Panc1 (cell line): ENCODE measurements around the gene KRT38. TPM values are rescaled to one million over a fixed set of nuclear protein-coding genes. Genes with fewer than 3 reads are reported as not detected.
"Not testable (repeated sequence)": the region's sequence is repeated elsewhere in the genome, so short reads cannot be mapped to it uniquely, and the experiment has no call there.

Experiments used
- ATAC-seq: fragments of 200-7000 bp; cut with Tn5 transposase; 2 replicates; pipeline ENCODE4 v1.9.1; 2020; ENCODE audit warnings: mild to moderate bottlenecking, moderate library complexity
- BruUV-seq: library from RNA; stranded (reverse); fragments of 400-500 nt; replicated peaks from 2 replicates; lab custom pipeline; 2021; lab: Mats Ljungman, UMichigan
- CTCF ChIA-PET: fragments of 300-600 bp; sonication (Branson Sonifier 250); formaldehyde crosslinking; loops from one replicate; lab custom pipeline; 2022; ENCODE audit warnings: antibody characterized with exemption; lab: Charles Lee
- POLR2A ChIA-PET: fragments of 300-600 bp; sonication (Branson Sonifier 250); formaldehyde crosslinking; loops from one replicate; lab custom pipeline; 2022; ENCODE audit warnings: antibody characterized with exemption; lab: Charles Lee
- DNase-seq: peaks from one replicate; pipeline ENCODE4 v3.0.0-alpha.2; 2010; ENCODE audit warnings: low read depth, low spot score
- H3K27ac ChIP-seq: 2 replicates; pipeline ENCODE4 v1.5.1; 2011; ENCODE audit warnings: mild to moderate bottlenecking, low read length, inconsistent platforms
- H3K27me3 ChIP-seq: fragments of 200-500 bp; sonication (Bioruptor generic); 2 replicates; pipeline ENCODE4 v1.6.0; 2014; ENCODE audit warnings: low read length, inconsistent platforms; ENCODE audit not compliant: control insufficient read depth, insufficient read depth
- H3K36me3 ChIP-seq: fragments of 200-500 bp; sonication (Bioruptor generic); 2 replicates; pipeline ENCODE4 v1.5.1; 2014; ENCODE audit warnings: inconsistent platforms, mild to moderate bottlenecking, low read length, moderate library complexity; ENCODE audit not compliant: control insufficient read depth, insufficient read depth
- H3K4me1 ChIP-seq: 2 replicates; pipeline ENCODE4 v1.5.1; 2011; ENCODE audit warnings: inconsistent platforms, mild to moderate bottlenecking, low read length, moderate library complexity; ENCODE audit not compliant: control insufficient read depth, insufficient read depth
- H3K4me3 ChIP-seq, 2 experiments: 2 replicates each; pipeline ENCODE4 v1.5.1; 2011 to 2012; ENCODE audit warnings: low read depth in 2 of 2, low read length in 2 of 2, mild to moderate bottlenecking in 2 of 2, inconsistent platforms in 1 of 2, moderate library complexity in 1 of 2
- H3K9me3 ChIP-seq: fragments of 200-500 bp; sonication (Bioruptor generic); 2 replicates; pipeline ENCODE4 v1.5.1; 2014; ENCODE audit warnings: low read depth, mild to moderate bottlenecking, inconsistent platforms, low read length, moderate library complexity; ENCODE audit not compliant: control insufficient read depth, insufficient read depth
- POLR2AphosphoS5 ChIP-seq: IDR thresholded peaks from 2 replicates; pipeline ENCODE4 v1.6.1; 2012; ENCODE audit warnings: mild to moderate bottlenecking, low read depth, low read length, moderate library complexity
- SIN3A ChIP-seq: IDR thresholded peaks from 2 replicates; pipeline ENCODE4 v1.6.1; 2012; ENCODE audit warnings: low read depth, mild to moderate bottlenecking, low read length, moderate library complexity, borderline replicate concordance; ENCODE audit not compliant: insufficient read depth
- TCF7L2 ChIP-seq: IDR thresholded peaks from 2 replicates; pipeline ENCODE4 v1.6.1; 2011; ENCODE audit warnings: mild to moderate bottlenecking, low read depth, low read length, inconsistent platforms
- in situ Hi-C: cut with HindIII; loops from 2 replicates; pipeline ENCODE4 v1.10.0; 2016; ENCODE audit warnings: low sequenced_read_pairs, low pct_unique_long_range_greater_than_20kb
- intact Hi-C: fragments of 100-400 bp; cut with micrococcal nuclease; formaldehyde crosslinking; loops from one replicate; pipeline ENCODE4 v1.10.0; 2022; ENCODE audit not compliant: unreplicated experiment
- total RNA-seq: library from RNA; stranded (reverse); gene quantifications from one replicate; pipeline ENCODE4 v1.2.1, GENCODE V29; 2021; ENCODE audit not compliant: unreplicated experiment
- TF ChIP-seq, protein P1 (sequence below), 2 experiments: IDR thresholded peaks; 2 replicates each; pipeline ENCODE4 v1.6.1; 2011 to 2012; ENCODE audit warnings: low read depth in 2 of 2, control low read depth in 1 of 2, low read length in 1 of 2, mild to moderate bottlenecking in 1 of 2, moderate library complexity in 1 of 2; ENCODE audit not compliant: insufficient read depth in 1 of 2
- TF ChIP-seq, protein P2 (sequence below): fragments of 450-650 bp; IDR thresholded peaks from 2 replicates; pipeline ENCODE4 v1.5.1; 2017; ENCODE audit warnings: mild to moderate bottlenecking

The KRT38 gene
- total RNA-seq, 1 experiment from 2014 or later: not detected

- ATAC-seq (peak; percentile 67; the same call in 1 of the 2 replicates), DNase-seq (no peak)
- Histone ChIP-seq H3K27ac (no peak overlapping the region), H3K36me3 (no peaks in the 10 kb centered on the region), H3K4me3 (no peak overlapping the region), H3K9me3 (no peaks in the 10 kb centered on the region), H3K27me3 (no peaks in the 10 kb centered on the region), H3K4me1 (peaks cover 3% of the 10 kb centered on the region; the same call in 1 of the 2 replicates)
- no TSS peak for BruUV-seq
- ChIA-PET POLR2A (no interaction called here), CTCF (no interaction called here)
- TF ChIP-seq, protein P1, sequence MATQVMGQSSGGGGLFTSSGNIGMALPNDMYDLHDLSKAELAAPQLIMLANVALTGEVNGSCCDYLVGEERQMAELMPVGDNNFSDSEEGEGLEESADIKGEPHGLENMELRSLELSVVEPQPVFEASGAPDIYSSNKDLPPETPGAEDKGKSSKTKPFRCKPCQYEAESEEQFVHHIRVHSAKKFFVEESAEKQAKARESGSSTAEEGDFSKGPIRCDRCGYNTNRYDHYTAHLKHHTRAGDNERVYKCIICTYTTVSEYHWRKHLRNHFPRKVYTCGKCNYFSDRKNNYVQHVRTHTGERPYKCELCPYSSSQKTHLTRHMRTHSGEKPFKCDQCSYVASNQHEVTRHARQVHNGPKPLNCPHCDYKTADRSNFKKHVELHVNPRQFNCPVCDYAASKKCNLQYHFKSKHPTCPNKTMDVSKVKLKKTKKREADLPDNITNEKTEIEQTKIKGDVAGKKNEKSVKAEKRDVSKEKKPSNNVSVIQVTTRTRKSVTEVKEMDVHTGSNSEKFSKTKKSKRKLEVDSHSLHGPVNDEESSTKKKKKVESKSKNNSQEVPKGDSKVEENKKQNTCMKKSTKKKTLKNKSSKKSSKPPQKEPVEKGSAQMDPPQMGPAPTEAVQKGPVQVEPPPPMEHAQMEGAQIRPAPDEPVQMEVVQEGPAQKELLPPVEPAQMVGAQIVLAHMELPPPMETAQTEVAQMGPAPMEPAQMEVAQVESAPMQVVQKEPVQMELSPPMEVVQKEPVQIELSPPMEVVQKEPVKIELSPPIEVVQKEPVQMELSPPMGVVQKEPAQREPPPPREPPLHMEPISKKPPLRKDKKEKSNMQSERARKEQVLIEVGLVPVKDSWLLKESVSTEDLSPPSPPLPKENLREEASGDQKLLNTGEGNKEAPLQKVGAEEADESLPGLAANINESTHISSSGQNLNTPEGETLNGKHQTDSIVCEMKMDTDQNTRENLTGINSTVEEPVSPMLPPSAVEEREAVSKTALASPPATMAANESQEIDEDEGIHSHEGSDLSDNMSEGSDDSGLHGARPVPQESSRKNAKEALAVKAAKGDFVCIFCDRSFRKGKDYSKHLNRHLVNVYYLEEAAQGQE (IDR thresholded peaks at IDR 0.05; ENCODE audit: insufficient read depth in 1 of 2, low read depth in 2 of 2, low read length in 1 of 2): no peak
- TF ChIP-seq TCF7L2 (no peak), POLR2AphosphoS5 (no peak), SIN3A (no peak)
- TF ChIP-seq, protein P2, sequence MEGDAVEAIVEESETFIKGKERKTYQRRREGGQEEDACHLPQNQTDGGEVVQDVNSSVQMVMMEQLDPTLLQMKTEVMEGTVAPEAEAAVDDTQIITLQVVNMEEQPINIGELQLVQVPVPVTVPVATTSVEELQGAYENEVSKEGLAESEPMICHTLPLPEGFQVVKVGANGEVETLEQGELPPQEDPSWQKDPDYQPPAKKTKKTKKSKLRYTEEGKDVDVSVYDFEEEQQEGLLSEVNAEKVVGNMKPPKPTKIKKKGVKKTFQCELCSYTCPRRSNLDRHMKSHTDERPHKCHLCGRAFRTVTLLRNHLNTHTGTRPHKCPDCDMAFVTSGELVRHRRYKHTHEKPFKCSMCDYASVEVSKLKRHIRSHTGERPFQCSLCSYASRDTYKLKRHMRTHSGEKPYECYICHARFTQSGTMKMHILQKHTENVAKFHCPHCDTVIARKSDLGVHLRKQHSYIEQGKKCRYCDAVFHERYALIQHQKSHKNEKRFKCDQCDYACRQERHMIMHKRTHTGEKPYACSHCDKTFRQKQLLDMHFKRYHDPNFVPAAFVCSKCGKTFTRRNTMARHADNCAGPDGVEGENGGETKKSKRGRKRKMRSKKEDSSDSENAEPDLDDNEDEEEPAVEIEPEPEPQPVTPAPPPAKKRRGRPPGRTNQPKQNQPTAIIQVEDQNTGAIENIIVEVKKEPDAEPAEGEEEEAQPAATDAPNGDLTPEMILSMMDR: no peak
- in situ Hi-C loops (no loop called here), intact Hi-C loops (no loop called here)
These were observed 12.0 kb downstream of the KRT38 start for GRCh38 chr17:41428591-41429291.

- no peaks in the 10 kb centered on the region for H3K36me3 ChIP-seq
- peaks cover 3% of the 10 kb centered on the region; the same call in 1 of the 2 replicates for H3K4me1 ChIP-seq
- H3K27ac ChIP-seq: no peak within 1 kb of the TSS
- H3K9me3 ChIP-seq: no peaks in the 10 kb centered on the region
- H3K4me3 ChIP-seq: no peak within 1 kb of the TSS
- DNase-seq (no peak), ATAC-seq (no peak)
- POLR2A ChIA-PET: no interaction called here
- intact Hi-C loops: no loop called here
- TF ChIP-seq, protein P2: no peak
- TF ChIP-seq TCF7L2: no peak
- TF ChIP-seq POLR2AphosphoS5: no peak
- TF ChIP-seq, protein P1 (IDR thresholded peaks at IDR 0.05; ENCODE audit: insufficient read depth in 1 of 2, low read depth in 2 of 2, low read length in 1 of 2): no peak
- TF ChIP-seq SIN3A: no peak
- in situ Hi-C loops: no loop called here
- H3K27me3 ChIP-seq: no peaks in the 10 kb centered on the region
- no TSS peak for BruUV-seq
- CTCF ChIA-PET: no interaction called here
These were observed 16.6 kb downstream of the KRT38 start, which contains the start of gene KRT37 for GRCh38 chr17:41424111-41424635. KRT37 (minus strand) TSS chr17:41424585; CDS start chr17:41424523, 62 bp downstream.

DNA sequence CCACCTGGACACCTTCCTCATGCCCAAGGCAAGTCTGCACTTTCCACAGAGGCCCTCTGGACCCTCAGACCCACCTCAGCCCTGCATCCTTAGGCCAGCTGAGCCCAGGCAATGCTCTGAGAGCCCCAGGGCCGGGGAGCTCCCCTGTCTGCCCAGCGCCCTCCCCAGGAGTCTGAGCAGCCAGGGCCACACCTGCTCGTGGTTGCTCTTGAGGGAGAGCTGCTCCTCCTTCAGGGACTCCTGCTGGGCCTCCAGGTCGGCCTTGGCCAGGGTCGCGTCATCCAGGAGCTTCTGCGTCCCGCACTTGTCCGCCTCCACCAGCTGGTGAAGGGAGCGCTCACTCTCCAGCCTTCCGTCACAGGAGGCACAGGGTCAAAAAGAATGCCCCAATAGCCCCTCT, 18.2 kb downstream of the KRT38 start:
- POLR2A ChIA-PET, intact Hi-C loops, H3K36me3 ChIP-seq, H3K27me3 ChIP-seq, BruUV-seq, H3K9me3 ChIP-seq, DNase-seq, in situ Hi-C loops, ATAC-seq, H3K4me3 ChIP-seq, CTCF ChIA-PET, H3K27ac ChIP-seq, H3K4me1 ChIP-seq: not testable (repeated sequence)
